NK-92 (cell line): Measurements from ENCODE around the gene ACIN1.
A peak's percentile ranks its signal among the peaks of the same experiment; 100 is the strongest.
"Not testable (repeated sequence)": the region's sequence is repeated elsewhere in the genome, so short reads cannot be mapped to it uniquely, and the experiment has no call there.

Experiments used
- DNase-seq: peaks from one replicate; lab custom pipeline; 2025; ENCODE audit not compliant: unreplicated experiment; lab: John Stamatoyannopoulos, UW

Gene ACIN1

DNA sequence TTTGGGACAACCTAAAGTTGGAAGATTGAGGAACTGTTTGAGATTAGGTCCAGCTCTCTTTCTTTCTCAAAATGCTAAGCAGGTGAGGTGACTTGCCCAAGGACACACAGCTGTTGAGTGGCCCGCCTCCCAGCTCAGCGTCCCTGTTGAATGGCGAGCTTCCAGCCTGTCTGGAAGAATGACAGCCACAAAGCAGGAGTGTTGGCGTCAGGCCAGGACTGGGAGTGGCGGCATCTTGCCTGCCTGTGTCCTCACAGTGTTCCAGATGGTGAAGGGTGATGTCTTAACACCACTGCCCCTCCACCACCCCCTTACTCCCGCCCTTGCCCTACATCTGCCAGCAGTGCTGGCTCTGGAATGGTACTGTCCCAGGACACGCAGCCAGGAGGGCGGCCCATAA, 28.5 kb upstream of the ACIN1 start:
- DNase-seq: no peak

DNA sequence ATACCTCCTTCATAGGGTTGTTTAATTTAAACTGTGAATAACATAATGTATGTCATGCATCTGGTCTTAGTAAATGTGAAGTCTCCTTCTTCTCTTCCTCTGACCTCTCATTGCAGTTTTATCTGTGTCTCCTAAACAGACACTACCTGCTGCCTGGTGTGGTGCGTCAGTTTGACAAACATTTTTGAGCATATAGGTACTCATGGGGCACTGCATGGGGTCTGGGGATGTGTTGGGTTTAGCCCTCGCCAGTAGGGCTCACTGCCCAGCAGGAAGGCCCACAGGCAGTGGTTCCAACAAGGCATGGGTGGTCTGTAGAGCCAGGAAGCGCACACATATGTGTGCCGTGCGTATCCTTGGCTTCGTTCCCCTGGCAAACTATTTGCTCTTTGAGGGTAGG, 27.1 kb upstream of the ACIN1 start:
- DNase-seq: no peak

DNA sequence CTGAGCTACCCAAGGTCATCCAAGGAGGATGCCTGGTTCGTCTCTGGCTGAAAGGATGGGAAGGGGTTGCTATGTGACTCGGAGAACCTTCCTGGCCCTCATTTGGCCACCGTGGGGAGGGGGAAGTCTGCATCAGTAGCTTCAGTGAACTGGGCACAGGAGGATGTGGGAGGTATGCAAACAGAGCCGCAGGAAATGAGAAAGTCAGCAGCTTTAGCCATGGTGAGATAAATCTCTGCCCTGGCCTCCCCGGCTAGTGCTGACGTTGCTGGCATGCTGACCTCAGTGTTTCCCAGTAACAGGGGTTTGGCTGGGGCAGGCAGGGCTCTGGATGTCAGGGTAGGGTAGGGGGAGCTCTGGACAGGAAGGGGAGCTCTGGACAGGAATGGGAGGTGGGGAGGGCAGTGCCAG, 26.4 kb upstream of the ACIN1 start:
- DNase-seq: no peak

DNA sequence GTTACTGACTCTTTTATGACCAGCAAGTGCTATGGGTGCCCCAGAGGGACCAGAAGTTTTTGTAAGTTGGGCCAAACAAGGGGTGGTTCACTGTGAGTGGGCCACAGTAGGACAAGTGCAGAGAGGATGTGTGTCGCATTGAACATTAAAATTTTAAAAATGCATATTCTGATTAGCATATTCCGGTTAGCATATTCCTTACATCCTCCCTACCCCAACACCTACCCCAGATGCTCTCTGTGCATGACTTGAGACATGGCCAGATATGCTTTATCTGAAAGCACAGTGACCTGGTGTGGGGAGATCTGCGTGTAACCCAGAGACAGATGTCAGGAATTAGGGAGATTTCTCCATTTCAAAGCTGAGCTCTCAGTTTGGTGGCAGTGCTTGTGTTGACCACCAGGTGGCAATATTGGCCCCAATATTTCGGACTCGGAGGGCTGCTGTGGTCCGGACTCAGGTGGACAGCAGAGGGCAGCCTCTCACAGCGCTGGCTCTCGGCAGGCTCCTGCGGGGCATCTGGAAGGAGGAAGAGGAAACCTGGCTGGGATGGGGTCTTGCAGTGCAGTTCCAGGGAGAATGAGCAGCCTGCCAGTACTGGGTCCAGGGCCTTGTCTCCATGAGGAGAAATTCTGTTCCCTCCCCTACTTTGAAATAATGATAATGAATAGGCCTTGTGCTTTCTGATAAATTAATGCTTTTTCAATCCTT, 25.8 kb upstream of the ACIN1 start:
- DNase-seq: peak; percentile 28

DNA sequence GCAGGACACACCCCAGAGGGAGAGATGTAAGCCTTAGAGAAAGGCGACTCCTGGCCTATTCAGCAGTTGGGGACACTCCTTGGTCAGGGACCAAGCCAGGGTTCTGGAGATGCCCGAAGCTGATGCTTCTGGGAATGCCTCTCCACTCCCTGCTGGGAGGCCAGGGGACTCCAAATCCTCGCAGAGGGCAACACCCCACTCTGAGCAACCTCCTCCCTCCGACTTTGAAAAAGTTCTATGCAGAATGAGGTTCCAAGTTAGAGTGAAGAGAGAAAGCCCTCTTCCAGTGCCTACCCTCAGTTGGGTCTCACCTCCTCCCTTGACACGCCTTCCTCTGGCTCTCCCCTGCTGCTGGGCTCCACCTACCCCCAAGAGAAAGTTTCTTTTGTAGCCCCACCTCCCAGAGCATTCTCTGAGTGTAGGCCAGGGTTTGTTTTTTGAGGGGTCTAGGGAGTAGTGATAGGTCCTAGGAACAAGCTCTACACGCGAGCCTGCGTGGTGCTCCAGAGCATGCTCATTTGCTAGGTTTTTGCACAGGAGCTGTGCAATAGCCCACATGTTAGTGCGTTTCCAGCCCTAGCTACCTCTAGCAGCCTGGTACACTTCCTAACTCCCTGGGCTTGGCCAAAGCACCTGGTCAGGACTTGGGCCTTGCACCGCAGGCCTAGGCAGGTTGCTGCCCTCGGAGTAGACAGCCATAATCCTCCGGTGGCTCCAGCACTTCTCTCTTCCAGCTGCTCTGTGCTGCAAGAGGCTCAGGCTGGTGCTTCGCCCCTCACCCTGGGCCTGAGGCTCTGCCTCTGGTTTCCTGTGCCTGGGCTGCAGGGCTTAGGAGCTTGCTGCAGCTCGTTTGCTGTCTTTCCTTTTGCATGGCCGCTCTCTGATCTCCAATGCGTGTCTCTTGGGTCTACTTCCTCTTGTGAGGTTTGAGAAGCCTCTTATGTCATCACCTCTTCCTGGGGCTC, 24.7 kb upstream of the ACIN1 start:
- no peak for DNase-seq

DNA sequence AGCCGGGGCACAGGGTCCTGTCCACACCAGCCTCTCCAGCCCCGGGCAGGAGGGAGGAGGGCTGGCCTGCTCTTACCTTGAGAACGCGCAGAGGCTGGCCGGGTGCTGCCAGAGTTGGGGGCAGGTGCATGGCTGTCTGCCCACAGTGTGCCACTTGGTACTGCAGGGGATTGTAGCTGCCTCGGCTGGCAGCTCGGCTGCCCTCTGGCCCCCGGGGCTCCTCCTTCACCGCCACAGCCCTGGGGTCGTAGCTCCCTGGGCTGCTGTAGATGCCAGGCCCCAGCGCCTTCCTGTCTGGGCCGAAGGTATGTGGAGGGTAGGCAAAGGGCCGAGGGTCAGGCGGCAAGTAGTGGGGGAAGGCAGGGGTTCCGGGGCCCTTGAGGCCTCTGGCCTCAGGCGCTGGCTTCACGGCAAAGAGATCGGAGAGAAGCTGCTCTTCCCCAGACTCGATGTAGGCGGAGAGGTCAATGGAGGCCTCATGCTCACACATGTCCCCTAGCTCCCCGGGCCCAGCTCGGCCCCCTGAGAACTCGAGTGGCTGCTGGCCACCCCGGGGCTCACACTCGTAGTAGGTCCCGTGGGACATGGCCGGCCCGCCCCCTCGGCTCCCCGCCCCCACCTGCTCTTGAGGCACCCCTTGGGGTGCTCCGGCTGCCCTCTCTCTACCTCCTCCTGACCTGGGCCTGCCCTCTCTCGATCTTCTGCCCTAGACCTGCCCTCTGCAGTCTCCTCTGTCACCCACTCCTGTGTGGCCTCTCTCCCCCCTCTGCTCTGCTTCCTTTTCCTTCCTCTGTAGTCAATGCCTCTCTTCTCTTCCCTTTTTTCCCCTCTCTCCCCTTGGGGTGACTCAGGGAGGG, 23.8 kb upstream of the ACIN1 start, which contains the start of gene CEBPE:
Gene CEBPE (minus strand): TSS at position 750 of the 857 bp plus-strand sequence. CDS start 164 bp downstream, at position 586.
- DNase-seq: no peak

DNA sequence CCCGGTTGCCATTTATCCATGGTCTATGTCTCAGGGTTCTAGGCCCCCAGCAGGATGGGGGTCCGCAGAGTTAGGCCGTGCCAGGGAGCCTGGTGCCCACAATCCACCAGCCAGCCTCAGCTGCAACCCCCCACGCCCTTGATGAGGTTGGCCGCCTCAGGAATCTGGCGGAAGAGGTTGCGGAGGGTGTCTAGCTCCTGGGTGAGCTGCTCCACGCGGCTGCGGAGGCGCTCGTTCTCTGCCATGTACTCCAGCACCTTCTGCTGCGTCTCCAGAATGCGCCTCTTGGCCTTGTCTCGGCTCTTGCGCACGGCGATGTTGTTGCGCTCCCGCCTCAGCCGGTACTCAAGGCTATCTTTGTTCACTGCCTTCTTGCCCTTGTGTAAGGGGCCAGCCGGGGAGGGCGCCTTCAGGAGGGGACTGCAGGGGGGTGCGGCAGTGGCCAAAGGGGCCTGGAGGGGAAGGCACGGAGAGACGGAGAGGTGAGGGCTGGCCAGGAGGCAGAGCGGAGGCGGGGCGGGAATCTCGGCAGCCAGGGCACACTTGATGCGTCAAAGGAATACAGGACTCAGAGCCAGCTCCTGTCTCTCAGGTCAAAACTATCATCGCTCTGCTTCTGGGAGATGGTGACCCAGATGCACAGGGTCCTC, 22.6 kb upstream of the ACIN1 start:
- DNase-seq: no peak

DNA sequence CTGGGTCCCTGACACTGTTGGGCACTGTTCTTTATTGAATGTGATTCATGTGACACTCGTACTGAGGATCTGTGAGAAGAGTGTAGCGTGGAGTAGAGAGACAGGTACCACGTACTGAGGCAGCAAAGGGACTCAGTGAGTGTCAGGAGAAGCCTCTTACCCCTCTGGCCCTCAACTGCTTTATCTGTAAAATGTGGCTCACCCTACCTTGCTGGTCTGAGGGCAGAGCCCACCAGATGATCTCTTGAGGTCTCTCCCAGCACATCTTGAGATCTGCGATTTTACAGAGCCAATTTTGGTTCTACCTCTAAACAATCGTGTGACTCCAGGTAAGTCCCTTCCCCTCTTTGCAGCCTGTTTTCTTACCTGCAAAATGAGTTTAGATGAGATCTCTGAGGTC, 21.0 kb upstream of the ACIN1 start:
- DNase-seq: no peak

DNA sequence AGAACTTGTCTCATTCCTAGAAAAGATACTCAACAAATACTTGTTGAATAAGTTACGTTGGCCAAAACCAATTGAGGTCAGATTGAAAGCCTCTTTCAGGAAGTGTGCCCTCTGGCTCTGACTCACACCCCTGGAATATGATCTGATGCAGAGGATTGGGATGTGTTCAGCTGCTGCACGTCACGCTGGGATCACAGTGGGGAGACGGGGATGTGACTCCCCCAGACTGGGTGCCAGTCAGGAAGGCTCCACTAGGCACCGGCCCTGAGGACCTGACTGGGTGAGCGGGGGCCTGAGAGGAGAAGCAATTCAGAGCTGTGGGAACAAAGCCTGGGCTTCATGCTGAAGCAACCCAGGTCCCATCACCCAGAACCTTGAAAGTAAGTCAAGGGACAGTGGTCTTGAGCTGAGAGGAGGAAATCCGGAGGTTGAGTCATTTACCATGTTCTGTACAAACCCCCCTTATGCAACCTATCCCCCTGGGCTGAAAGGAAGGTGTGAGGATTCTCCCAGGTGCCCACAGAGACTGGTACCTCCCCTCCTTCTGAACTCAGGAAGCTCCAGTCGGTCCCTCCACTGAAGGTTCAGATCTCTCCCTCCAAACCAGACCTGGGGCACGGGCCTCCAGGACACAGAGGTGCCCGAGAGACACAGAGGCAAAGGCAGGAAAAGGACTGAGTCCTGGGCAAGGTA, 20.2 kb upstream of the ACIN1 start:
- DNase-seq: no peak

DNA sequence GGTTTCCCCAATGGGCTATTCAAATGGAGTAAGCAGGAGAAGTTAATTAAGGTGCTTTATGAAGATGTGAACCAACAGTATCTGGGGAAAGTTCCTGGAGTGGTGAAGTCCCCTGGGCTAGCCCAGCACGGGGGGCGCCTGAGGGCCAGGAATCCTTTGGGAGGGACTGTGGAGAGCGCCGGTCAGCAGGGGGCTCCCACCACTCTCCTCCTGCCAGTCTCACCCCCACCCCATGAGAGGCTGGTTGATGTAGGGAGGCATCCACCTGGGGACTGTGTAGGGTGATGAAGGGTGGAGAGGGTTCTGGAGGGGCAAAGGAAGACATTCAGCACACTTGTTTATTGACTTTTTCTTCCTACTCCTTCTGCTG, 19.7 kb upstream of the ACIN1 start:
- DNase-seq: no peak

DNA sequence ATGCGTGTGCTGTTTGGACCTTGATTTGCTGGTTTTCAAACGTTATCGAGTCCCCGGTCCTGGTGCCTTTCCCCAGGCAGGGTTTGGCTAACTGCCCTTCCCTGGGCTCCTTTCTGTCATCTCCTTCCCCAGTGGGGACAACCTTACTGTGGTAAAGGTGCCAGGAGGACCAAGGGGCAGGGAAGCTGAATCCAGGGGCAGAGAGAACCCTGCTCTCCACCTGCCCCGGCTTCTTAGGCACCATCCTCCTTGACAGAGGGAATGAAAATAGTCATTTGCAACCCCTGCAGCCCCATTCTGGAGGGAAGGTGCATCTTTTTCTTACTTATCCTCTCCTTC, 19.2 kb upstream of the ACIN1 start:
- DNase-seq: no peak

DNA sequence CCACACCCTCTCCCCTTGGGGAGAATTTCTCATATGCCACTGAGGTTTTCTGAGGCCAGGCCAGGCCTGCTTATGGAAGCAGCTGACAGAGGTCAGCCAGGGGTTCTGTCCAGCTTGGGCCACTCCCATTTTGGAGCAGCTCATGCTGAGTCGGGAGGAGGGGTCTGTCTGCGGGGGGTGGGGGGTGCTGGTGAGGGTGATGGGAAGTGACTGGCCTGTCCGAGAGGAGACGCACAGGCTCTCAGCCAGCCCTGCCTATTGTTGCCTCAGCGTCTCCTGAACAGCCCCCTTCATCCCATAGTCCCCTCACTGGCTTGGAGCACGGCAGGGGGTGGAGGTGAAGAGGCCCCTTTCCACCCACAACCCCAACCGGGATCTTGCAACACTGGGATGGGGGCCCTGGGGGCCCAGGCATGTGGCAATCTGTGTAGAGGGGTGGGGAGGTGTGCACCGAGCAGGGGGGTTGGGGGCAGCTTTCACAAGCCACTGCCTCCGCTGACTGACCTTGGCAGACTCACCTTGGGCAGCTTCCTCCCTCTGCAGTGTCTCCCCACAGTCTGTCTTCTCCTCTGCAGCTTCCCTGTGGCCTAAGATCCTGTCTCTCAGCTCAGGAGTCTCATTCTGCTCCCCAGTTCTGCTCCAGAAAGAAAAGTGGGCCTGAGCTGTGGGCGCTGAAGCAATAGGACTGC, 18.6 kb upstream of the ACIN1 start:
- DNase-seq: no peak

DNA sequence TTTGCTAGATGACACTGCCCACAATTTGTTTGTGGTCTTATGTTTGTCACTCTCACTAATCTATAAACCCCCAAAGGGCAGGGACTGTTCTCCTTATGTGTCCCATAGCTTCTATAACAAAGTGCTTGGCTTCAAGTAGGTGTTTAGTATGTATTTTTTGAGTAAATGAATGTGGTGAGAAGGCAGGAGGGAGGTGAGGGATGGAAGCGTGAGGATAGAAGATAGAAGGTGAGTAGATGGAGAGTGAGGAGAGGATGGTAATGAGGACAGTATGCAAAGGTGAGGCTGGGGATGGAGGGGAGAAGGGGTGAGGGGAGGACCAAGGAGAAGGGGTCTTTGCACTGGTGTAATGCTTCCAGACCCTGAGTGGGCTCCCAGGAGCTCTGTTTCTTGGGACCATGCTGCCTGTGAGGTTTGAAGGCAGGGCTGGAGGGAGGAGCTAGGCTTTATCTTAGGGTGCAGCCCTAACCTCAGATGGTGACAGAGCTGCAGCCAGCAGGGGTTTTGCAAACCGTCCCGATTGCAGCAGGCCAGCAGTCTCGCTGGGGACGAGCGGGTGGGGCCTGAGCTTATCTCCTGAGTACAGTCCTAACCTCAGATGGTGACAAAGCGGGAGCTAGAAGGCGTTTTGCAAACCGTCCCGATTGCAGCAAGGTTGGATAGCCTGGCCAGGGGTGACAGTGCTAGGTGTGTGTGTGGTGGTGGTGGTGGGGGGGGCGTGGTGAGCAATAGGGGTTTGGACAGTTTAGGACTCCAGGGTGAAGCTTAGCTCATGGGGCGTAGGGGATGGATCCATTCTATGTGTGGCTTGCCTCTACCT, 17.6 kb upstream of the ACIN1 start:
- no peak for DNase-seq

DNA sequence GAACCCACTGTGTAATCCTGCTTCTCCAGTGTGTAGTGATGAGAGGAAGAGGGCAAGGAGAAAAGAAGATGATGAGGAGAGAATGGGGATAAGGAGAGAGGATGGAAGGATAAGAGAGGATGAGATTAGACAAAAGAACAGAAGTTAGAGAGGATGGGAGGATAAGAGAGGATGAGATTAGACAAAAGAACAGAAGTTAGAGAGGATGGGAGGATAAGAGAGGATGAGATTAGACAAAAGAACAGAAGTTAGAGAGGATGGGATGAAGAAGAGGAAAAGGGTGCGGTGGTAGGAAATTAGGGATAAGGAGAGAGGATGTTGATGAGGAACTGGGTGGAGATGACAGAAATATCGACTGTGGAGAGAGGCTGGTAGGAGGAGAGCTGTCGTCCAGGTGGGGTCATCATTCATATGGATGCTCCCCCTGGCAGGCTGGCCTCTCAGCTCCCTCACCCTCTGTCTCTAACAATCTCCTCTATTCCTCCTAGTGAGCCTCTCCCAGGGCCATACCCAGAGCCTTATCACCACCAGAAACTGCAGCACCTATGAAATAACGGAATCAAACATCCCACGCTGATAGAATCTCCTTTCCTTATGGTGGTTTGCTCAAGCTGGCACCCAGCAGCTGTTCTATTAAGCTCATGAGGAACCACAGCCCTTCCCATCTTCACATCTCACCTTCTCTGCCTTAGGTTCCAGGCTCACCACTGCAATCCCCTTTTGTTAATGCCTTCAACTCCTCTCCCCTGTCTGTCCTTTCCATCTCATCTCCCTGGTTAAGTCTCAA, 15.8 kb upstream of the ACIN1 start:
- DNase-seq: no peak

DNA sequence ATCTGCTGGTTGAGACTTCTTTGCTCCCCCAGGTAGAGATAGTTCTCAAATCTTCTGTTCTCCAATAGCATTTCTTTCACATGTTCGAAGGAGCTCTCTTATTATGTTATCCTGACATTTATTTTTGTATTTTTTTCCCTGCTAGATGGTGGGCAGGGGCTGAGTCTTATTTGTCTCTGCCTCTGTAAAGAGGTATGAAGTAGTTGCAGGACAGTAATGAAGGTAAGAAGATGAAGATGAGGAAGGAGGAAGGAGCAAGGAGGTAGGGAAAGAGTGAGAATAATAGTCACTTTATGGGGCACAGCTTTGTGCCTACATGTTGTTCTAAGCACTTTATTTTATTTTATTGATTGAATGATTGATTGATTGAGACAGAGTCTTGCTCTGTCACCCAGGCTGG, 14.8 kb upstream of the ACIN1 start:
- no peak for DNase-seq

DNA sequence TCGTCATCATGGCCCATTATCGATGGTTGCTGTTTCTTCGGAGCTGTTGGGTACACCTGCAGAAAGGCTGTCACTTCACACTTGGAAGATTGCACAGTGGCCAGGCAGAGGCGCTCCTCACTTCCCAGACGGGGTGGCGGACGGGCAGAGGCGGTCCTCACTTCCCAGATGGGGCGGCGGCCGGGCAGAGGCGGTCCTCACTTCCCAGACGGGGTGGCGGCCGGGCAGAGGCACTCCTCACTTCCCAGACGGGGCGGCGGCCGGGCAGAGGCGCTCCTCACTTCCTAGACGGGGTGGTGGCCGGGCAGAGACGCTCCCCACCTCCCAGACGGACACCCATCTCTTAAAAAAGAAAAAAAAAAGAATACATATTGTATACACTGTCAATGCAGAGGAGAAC, 13.2 kb upstream of the ACIN1 start:
- DNase-seq: not testable (repeated sequence)

DNA sequence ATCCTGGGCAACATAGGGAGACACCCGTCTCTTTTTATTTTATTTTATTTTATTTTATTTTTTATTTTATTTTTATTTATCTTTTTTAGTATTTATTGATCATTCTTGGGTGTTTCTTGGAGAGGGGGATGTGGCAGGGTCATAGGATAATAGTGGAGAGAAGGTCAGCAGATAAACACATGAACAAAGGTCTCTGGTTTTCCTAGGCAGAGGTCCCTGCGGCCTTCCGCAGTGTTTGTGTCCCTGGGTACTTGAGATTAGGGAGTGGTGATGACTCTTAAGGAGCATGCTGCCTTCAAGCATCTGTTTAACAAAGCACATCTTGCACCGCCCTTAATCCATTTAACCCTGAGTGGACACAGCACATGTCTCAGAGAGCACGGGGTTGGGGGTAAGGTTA, 12.7 kb upstream of the ACIN1 start:
- not testable (repeated sequence) for DNase-seq

DNA sequence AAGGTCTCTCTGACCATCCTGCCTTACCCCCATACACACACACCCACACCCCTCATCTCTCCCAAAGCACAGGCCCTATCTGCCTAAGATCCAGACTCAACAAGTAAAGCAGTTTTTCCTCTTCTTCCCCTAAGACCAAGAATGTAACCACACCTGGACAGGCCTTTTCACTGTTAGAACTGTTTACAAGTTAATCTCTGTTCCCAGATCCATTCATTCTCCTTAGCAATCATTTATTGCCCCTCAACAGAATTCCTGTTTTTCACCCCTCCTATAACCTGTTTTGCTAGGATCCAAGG, 11.8 kb upstream of the ACIN1 start:
- DNase-seq: no peak
